Measurements from ENCODE around the gene SYCP2.

The SYCP2 gene

DNA sequence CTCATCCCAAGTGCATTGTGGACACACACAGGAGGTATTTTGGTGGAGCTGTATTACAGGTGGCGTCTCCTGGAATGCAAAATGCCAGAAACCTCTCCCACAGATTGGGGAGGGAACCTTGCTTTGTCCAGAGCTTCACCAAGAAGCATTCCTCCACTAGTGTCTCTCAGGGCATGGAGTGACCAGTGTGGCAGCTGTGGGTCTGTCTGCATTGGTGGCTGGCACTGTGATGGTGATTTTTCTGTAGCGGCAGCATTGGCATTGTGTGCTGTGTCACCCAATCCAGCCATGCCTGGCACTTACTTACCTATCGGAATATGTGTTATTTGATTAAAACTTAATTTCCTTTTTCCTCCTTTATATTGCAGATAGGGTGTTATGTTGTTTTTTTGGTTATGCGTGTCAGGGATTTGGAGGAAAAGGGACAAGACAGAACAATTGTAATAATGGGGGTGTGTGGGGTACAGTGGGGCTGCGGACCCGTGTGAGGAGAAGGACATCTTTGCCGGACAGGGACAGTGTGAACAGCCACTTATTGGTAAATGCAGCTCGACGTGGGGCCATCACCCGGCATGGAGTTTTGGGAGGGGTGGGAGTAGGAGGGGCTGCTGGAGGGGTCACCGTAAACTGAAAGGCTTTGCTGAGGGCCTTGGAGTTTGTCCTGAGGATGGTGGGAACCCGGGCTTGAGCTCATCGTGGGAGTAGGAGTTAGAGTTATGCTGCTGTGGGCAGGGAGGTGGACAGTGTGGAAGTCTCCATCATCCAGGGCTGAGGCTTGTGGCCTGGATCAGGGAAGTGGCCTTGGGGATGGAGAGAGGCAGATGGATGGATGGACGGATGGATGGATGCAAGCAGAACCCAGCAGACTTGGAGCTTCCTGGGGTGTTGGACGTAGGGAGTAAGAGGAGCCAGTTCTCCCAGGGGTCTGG, 105.0 kb downstream of the SYCP2 start:
- no peaks in the 10 kb centered on the region for H3K36me3 Mint-ChIP-seq

DNA sequence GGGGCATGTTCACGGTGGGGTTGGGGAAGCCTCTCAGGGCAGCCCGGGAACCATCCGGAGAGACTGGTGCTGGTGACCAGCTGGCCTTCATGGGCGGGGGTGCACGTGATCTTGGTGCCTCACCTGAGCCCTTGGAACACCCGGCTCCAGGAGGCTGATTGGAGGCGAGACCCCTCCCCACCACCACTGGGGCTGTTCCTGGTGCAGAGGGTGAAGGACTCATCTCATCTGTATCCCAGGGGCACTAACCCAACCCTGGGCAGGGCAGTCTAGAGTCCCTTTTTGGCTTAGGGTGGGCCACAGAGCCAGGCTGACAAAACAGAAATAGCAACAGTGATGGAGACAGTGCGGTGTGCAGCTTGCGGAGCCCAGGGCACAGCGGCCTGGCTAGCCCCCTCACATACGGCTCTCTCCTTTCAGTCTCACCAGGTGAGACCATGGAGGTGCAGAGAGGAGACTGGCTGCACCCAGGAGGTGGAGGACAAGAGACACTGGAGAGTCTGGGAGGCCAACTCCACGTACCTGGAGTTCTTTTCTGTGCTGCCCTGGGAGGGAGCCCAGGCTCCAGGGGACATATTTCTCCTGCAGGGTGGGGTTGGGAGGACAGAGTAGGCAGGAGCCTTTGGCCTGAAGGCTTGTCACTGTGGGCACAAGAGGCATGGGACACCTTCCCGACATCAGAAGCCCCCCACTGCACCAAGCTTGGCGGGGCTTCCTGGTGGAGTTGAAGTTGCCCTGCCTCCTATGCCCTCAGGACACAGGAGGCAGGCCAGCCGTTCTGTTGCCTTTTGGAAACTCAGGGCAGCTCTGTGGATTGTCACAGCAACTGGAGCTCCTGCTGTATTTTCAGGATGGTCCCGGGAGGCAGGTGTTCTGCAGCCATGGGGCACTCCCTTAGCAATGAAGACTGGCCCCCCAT, 106.0 kb downstream of the SYCP2 start:
- H3K36me3 Mint-ChIP-seq: no peaks in the 10 kb centered on the region
- no peak overlapping the region for H3K27ac Mint-ChIP-seq
- H3K4me1 Mint-ChIP-seq (ENCODE audit: low read depth): no peaks in the 10 kb centered on the region
- no peak overlapping the region for H3K4me3 Mint-ChIP-seq
- peaks cover 3% of the 10 kb centered on the region for H3K27me3 Mint-ChIP-seq
- H3K9me3 Mint-ChIP-seq (ENCODE audit: low read depth): no peaks in the 10 kb centered on the region

More for the DNA sequence above, 105.0 kb downstream of the SYCP2 start:
- H3K4me3 Mint-ChIP-seq: no peak overlapping the region
- H3K9me3 Mint-ChIP-seq (ENCODE audit: low read depth): no peaks in the 10 kb centered on the region
- no peaks in the 10 kb centered on the region for H3K4me1 Mint-ChIP-seq (ENCODE audit: low read depth)
- H3K27ac Mint-ChIP-seq: no peak overlapping the region
- H3K27me3 Mint-ChIP-seq: peaks cover 3% of the 10 kb centered on the region

DNA sequence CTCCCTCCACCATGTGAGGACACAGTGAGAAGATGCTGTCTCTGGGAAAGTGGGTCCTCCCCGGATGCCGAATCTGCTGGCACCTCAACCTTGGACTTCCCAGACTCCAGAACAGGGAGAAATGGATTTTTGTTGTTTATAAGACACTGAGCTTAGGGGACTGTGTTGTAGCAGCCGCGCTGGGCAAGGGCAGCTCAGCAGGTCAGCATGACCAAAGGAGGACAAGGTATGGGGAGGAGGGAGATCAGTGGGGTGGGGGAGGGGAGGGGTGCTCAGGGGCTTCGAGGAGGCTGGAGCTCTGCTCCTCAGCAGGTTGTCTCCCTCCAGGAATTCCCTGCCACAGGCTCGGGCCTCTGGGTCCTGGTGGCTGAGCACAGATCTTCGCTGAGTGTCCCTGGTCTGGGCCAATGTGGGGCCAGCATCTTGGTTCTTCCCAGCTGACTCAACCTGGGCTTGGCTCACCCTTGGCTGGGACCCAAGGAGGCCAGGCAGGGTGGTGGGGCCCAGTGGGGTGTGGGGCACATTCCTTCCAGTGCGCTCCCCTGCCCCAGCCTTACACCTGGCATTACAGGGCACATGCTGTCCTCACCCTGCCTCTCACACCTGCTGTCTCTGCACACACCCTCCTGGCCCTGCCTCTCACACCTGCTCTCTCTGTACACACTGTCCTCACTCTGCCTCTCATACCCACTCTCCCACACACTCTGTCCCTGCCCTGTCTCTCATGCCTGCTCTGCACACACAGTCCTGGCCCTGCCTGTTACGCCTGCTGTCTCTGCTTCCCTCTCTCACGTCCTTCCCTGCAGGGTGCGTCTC, 107.3 kb downstream of the SYCP2 start:
- Mint-ChIP-seq H3K9me3 (ENCODE audit: low read depth) (no peaks in the 10 kb centered on the region), H3K4me3 (no peak overlapping the region), H3K27ac (no peak overlapping the region), H3K36me3 (no peaks in the 10 kb centered on the region), H3K27me3 (peaks cover 3% of the 10 kb centered on the region), H3K4me1 (ENCODE audit: low read depth) (no peaks in the 10 kb centered on the region)

DNA sequence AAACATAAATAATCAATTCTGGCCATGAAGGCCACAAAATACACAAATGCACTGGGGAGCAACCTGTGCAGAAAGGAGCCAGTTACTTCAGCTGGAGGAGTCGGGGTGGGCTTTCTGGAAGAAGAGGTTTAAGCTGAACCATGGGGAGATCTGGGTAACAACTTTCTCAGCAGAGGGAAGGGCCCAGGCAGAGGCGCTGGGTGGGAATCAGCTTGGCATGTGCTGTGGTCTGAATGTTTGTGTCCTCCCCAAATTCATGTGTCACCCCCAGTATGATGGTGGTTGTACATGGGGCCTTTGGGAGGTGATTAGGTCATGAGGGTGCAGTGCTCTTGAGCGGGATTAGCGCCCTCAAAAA, 107.9 kb downstream of the SYCP2 start:
- Mint-ChIP-seq H3K27me3 (peaks cover 3% of the 10 kb centered on the region), H3K4me3 (no peak overlapping the region), H3K27ac (no peak overlapping the region), H3K4me1 (ENCODE audit: low read depth) (no peaks in the 10 kb centered on the region), H3K9me3 (ENCODE audit: low read depth) (no peaks in the 10 kb centered on the region), H3K36me3 (no peaks in the 10 kb centered on the region)

DNA sequence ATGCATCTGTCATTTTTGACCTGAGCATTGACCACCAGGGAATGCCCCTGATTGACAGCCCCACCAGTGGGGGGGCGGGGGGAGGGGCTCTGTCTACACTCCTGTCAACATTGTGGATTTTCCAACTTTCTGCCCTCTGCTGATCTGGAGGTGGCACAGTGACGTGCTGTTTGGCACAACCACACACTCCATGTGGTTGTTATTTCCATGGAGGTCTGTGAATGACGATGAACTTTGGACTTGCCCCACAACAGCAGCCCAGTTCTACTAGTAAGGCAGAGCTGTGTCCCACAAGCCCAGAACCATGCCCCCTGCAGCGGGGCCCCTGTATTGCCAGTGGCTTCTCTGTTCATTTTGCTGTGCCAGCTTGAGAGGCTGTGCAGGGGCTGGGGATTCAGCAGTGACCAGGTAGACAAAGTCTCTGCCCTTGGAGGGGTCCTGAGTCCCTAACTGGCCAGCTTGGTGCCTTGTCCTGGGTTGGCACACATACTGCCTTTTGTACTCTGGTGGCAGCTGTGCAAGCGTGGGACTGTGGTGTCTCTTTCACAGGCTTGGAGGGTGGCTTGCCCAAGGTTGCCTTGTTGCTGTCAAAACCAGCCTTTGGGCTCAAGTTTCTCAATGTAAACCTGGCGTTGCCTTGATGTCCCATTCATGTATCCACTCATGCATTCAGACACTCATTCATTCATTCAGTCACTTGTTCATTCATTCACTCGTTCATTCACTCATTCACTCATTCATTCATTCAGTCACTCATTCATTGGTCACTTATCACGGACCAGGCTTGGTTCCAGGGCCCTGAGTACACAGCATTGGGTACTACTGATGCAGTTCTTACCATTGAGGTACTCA, 108.5 kb downstream of the SYCP2 start:
- Mint-ChIP-seq H3K4me3 (no peak overlapping the region), H3K9me3 (ENCODE audit: low read depth) (no peaks in the 10 kb centered on the region), H3K4me1 (ENCODE audit: low read depth) (no peaks in the 10 kb centered on the region), H3K36me3 (no peaks in the 10 kb centered on the region), H3K27me3 (no peaks in the 10 kb centered on the region), H3K27ac (no peak overlapping the region)

DNA sequence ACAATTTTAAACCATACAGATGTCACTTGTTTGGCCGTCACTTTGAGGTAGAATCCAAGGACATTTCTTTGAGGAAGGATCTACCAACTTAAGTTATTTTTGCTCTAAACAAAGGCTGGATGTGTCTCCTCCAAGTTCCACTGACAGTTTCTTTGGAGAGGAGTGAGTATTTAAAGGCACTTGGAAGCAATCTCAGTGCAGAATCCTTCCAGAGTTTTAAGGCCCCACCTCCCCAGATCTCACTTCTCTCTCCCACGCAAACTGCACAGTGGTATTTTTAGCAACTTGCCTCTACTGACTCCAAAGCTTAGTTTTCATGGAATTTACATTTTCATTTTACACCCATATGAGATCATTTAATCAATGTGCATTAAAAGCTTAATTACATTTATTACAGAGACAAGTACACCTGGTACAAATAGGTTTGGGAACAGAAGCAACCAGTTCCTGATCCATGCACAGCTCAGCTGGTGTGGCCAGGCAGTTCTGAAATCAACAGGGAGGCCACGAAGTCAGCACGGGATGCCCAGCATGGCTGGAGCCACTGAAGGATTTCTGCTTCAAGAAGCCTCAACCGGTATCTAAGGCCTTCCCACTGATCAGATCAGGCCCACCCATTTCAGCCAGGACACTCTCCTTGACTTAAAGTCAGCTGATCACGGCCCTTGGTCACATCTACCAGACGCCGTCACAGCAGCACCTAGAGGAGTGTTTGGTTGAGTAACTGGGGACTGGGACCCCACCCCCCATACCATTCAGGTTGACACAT, 109.8 kb downstream of the SYCP2 start:
- Mint-ChIP-seq H3K4me1 (ENCODE audit: low read depth) (no peaks in the 10 kb centered on the region), H3K36me3 (no peaks in the 10 kb centered on the region), H3K27ac (no peak overlapping the region), H3K4me3 (no peak overlapping the region), H3K9me3 (ENCODE audit: low read depth) (no peaks in the 10 kb centered on the region), H3K27me3 (no peaks in the 10 kb centered on the region)

DNA sequence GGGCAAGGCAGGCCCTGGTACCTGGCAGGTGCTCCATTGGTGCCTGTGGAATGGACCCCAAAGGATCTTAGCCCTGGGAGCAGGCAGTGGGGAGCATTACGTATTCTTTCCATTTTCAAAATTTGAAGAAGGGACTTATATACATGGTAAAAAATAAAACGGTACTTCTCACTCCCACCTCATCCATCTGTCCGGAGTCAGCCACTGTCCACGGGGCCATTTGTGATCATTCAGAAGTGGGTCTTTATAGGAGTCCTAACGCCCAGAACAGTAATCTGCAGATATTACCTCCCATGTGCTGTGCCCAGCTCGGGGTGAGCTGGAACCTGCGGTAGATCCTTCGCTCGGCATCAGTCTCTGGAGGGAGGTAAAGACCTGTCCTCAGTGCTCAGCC, 110.4 kb downstream of the SYCP2 start:
- no peaks in the 10 kb centered on the region for H3K9me3 Mint-ChIP-seq (ENCODE audit: low read depth)
- H3K4me3 Mint-ChIP-seq: no peak overlapping the region
- H3K4me1 Mint-ChIP-seq (ENCODE audit: low read depth): no peaks in the 10 kb centered on the region
- H3K27ac Mint-ChIP-seq: no peak overlapping the region
- no peaks in the 10 kb centered on the region for H3K36me3 Mint-ChIP-seq
- H3K27me3 Mint-ChIP-seq: no peaks in the 10 kb centered on the region

DNA sequence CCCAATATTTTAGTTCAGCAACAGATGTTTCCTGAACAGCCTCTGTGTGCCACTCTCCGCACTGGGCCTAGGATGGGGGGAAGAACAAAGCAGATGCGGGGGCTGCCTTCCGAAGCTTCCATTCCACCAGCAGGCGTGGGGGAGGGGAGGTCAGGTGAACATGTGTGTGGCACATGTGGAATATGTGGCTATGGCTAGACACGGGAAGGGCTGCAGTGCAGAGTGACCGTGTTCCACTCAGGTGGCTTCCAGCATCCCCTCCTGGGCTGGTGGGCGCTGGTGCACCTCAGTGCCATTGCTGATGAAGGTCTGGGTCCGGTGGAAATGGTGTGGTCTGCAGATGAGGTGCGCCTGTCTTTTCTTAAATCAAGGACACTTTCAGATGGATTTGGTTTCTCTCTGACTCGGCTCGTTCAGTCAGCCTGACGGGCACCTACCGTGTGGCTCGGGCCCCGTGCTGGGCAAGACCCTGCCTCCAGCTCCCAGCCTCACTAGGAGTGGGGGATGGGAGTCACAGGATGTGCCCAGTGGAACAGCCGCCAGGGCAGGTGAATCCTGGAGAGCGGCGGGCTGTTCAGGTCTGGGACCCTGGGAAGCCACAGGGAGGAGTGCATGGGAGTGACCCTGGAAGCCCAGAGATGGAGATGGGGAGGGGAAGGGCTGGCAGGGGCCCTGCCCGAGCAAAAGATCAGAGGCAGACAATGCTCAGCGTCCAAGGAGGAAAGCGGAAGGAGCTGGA, 111.0 kb downstream of the SYCP2 start:
- no peaks in the 10 kb centered on the region for H3K4me1 Mint-ChIP-seq (ENCODE audit: low read depth)
- no peak overlapping the region for H3K4me3 Mint-ChIP-seq
- no peak overlapping the region for H3K27ac Mint-ChIP-seq
- H3K36me3 Mint-ChIP-seq: no peaks in the 10 kb centered on the region
- H3K9me3 Mint-ChIP-seq (ENCODE audit: low read depth): no peaks in the 10 kb centered on the region
- no peaks in the 10 kb centered on the region for H3K27me3 Mint-ChIP-seq

DNA sequence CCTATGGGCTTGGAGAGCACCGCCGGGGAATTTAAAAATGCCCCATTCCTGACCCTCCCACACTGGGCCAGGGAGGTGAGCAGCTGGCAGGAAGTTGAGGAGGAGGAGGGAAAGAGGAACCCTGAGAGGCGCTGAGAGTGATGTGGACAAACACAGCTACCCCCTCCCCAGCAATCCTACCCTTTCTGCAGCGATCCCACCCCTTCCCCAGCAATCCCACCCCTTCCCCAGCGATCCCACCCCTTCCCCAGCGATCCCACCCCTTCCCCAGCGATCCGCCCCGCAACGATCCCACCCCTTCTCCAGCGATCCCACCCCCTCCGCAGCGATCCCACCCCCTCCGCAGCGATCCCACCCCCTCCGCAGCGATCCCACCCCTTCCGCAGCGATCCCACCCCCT, 111.6 kb downstream of the SYCP2 start:
- H3K9me3 Mint-ChIP-seq (ENCODE audit: low read depth): no peaks in the 10 kb centered on the region
- no peaks in the 10 kb centered on the region for H3K36me3 Mint-ChIP-seq
- H3K4me1 Mint-ChIP-seq (ENCODE audit: low read depth): no peaks in the 10 kb centered on the region
- H3K27me3 Mint-ChIP-seq: no peaks in the 10 kb centered on the region
- no peak overlapping the region for H3K27ac Mint-ChIP-seq
- H3K4me3 Mint-ChIP-seq: no peak overlapping the region

DNA sequence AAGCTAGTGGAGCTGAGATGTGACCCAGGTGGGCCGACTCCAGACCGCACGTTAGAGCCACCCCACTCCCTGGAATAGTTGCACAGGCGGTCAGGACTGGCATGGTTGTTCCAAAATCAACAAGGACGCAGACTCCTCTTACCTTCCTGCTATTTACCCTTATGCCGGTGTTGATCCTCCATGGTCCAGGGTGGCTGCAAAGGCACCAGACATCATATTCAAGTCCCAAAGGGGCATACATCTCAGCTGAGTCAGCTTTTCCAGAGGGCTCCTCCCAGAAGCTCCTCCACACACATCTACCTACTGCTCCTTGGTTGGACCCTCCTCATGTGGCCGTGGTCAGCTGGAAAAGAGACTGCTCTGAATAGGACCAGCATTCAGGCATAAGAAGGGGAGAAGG, 112.2 kb downstream of the SYCP2 start:
- no peak overlapping the region for H3K27ac Mint-ChIP-seq
- H3K9me3 Mint-ChIP-seq (ENCODE audit: low read depth): no peaks in the 10 kb centered on the region
- H3K4me1 Mint-ChIP-seq (ENCODE audit: low read depth): no peaks in the 10 kb centered on the region
- no peaks in the 10 kb centered on the region for H3K27me3 Mint-ChIP-seq
- no peak overlapping the region for H3K4me3 Mint-ChIP-seq
- no peaks in the 10 kb centered on the region for H3K36me3 Mint-ChIP-seq

DNA sequence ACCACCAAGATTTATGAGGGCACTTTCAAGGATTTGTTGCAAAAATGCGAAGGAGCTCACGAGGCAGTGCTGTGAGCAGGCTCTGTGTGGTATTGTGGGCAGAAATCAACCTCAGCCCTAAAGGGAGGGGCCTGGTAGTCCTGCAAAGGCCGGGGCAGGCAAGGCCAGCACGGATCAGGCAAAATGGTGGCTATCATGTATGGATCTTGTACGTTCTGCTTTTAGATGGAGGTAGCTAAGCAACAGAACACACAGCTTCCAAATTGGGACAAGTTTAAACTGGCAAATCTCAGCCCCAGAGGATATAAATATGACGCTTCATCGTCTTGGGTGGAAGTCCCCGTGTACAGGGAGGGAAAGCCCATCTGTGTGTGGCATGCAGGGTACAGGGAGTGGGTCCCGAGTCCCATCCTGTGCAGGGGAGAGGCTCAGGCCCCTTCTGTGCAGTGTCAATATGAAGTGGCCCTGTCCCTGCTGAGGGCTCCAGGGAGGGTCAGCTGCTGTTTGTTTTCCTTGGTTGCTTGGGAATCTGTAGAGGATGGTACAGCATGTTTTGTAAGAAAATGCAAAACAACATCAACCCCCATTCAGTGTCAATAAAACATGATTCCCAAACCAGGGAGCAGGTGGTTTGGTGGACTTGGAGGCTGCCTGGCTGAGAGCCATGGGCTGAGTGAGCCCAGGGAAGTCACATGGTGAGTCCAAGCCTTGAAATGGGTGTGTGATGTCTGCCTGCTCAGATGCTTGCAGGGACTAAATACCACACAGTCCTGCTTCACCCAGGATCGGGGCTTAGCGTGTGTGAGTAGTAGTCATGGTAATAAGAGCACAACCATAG, 113.0 kb downstream of the SYCP2 start:
- no peak overlapping the region for H3K4me3 Mint-ChIP-seq

DNA sequence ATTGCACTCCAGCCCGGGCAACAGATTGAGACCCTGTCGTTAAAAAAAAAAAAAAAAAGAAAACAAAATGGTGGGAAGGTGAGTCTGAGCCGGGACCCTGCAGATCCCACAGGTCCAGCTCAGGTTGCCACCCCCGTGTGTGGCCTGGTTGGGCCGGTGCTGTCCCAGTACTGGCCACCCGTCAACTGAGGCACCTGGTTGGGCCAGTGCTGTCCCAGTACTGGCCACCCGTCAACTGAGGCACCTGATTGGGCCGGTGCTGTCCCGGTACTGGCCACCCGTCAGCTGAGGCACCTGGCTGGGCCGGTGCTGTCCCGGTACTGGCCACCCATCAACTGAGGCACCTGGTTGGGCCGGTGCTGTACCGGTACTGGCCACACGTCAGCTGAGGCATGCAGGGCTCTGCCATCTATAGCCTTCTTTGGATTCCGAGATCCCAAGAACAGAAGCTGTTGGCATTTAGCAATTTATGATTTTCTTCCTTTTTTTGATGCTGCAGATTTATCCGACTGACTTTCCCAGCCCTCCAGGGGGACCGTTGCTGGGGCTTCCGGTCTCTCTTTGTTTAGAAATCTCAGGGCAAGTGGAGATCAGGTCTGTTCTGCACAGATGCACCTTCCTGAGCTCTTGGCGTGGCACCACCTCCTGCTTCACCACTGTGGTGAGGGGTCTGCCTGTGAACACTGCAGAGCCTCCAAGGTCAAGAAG, 113.8 kb downstream of the SYCP2 start:
- Mint-ChIP-seq H3K4me1 (ENCODE audit: low read depth) (no peaks in the 10 kb centered on the region), H3K27me3 (no peaks in the 10 kb centered on the region), H3K4me3 (no peak overlapping the region), H3K36me3 (no peaks in the 10 kb centered on the region), H3K27ac (no peak overlapping the region), H3K9me3 (ENCODE audit: low read depth) (no peaks in the 10 kb centered on the region)

More for the DNA sequence above, 113.0 kb downstream of the SYCP2 start:
- Mint-ChIP-seq H3K36me3 (no peaks in the 10 kb centered on the region), H3K9me3 (ENCODE audit: low read depth) (no peaks in the 10 kb centered on the region), H3K27ac (no peak overlapping the region), H3K27me3 (no peaks in the 10 kb centered on the region), H3K4me1 (ENCODE audit: low read depth) (no peaks in the 10 kb centered on the region)

Measured in activated naive CD8-positive, alpha-beta T cell (primary cell).